SH-SY5Y (cell line): ENCODE measurements around the gene COL26A1.

Experiments used
- GATA2 ChIP-seq: IDR thresholded peaks from 2 replicates; pipeline ENCODE4 v1.6.1; 2011; ENCODE audit warnings: mild to moderate bottlenecking, low read depth, low read length
- GATA3 ChIP-seq: IDR thresholded peaks from 2 replicates; pipeline ENCODE4 v1.6.1; 2011; ENCODE audit warnings: low read depth, mild to moderate bottlenecking, low read length, moderate library complexity

The COL26A1 gene

GRCh38 chr7:101436857-101437576 lies 74.3 kb downstream of the COL26A1 start:
- TF ChIP-seq GATA3, result no peak
- no peak for TF ChIP-seq GATA2

- TF ChIP-seq GATA3 (no peak), GATA2 (no peak)
These were observed 79.2 kb downstream of the COL26A1 start for GRCh38 chr7:101441890-101442289.

GRCh38 chr7:101442426-101443070 lies 79.9 kb downstream of the COL26A1 start:
- no peak for TF ChIP-seq GATA2

- TF ChIP-seq GATA2 (no peak), GATA3 (no peak)
These were observed 87.4 kb downstream of the COL26A1 start for GRCh38 chr7:101450064-101450463.

GRCh38 chr7:101453617-101454016 lies 90.9 kb downstream of the COL26A1 start:
- TF ChIP-seq GATA2 (no peak), GATA3 (no peak)

GRCh38 chr7:101457001-101457750 lies 94.5 kb downstream of the COL26A1 start:
- TF ChIP-seq GATA3 (no peak), GATA2 (no peak)

GRCh38 chr7:101465131-101465530 lies 102.5 kb downstream of the COL26A1 start:
- TF ChIP-seq GATA3 (no peak), GATA2 (no peak)

GRCh38 chr7:101465576-101466196 lies 103.0 kb downstream of the COL26A1 start:
- TF ChIP-seq GATA3 (no peak), GATA2 (no peak)

- TF ChIP-seq GATA2 (no peak), GATA3 (no peak)
These were observed 104.2 kb downstream of the COL26A1 start for GRCh38 chr7:101466871-101467270.

GRCh38 chr7:101468546-101469275 lies 106.0 kb downstream of the COL26A1 start:
- TF ChIP-seq GATA3 (no peak), GATA2 (no peak)

GRCh38 chr7:101470668-101471487 lies 108.2 kb downstream of the COL26A1 start:
- TF ChIP-seq GATA2 (no peak), GATA3 (no peak)

- TF ChIP-seq GATA2, result no peak
- no peak for TF ChIP-seq GATA3
These were observed 111.5 kb downstream of the COL26A1 start for GRCh38 chr7:101474178-101474577.

- TF ChIP-seq GATA2 (no peak), GATA3 (no peak)
These were observed 116.5 kb downstream of the COL26A1 start for GRCh38 chr7:101479217-101479616.
